Psoas muscle (tissue), 8 donors: ENCODE measurements around the gene STAT3. TPM values are rescaled to one million over a fixed set of nuclear protein-coding genes. Genes with fewer than 3 reads are reported as not detected.
"Not testable (repeated sequence)": the region's sequence is repeated elsewhere in the genome, so short reads cannot be mapped to it uniquely, and the experiment has no call there.

Experiments
- ATAC-seq, 4 donors: fragments of 200-7000 bp; cut with Tn5 transposase; one replicate each; pipeline ENCODE4 v1.9.1; 2020; ENCODE audit warnings: moderate library complexity in 3 of 4, mild to moderate bottlenecking in 2 of 4
- DNase-seq, 2 donors: peaks; one replicate each; pipeline ENCODE4 v3.0.0-alpha.2; 2020
- H3K27ac ChIP-seq: fragments of 200-600 bp; one replicate; pipeline ENCODE4 v1.8.0; 2022
- H3K27me3 ChIP-seq, 3 donors: fragments of 200-600 bp in 1 of 3; one replicate each; pipeline versions ENCODE4 v1.6.1 to v1.8.0; 2013 to 2022; ENCODE audit warnings: low read length in 2 of 3, mild to moderate bottlenecking in 2 of 3, moderate library complexity in 1 of 3; ENCODE audit not compliant: insufficient read depth in 3 of 3
- H3K36me3 ChIP-seq, 2 donors: fragments of 200-600 bp in 1 of 2; one replicate each; pipeline versions ENCODE4 v1.6.1 to v1.8.0; 2013 to 2022; ENCODE audit warnings: low read depth in 1 of 2, mild to moderate bottlenecking in 1 of 2, moderate library complexity in 1 of 2; ENCODE audit not compliant: insufficient read depth in 1 of 2
- H3K4me1 ChIP-seq: fragments of 200-600 bp; one replicate; pipeline ENCODE4 v1.8.0; 2022
- H3K4me3 ChIP-seq: fragments of 200-600 bp; one replicate; pipeline ENCODE4 v1.8.0; 2022; ENCODE audit warnings: mild to moderate bottlenecking
- H3K9me3 ChIP-seq: fragments of 200-600 bp; one replicate; pipeline ENCODE4 v1.8.0; 2022
- CTCF ChIP-seq: fragments of 200-600 bp; IDR thresholded peaks from one replicate; pipeline ENCODE4 v1.8.0; 2022; ENCODE audit warnings: antibody characterized with exemption
- WGBS, 3 donors: extraction: QIAGEN DNeasy Blood & Tissue Kit; methylation state at CpG; one replicate each; pipeline versions ENCODE4 v1.1.6 to v1.1.7; 2013; 5-methylcytosine and 5-hydroxymethylcytosine counted together
- intact Hi-C, 2 donors: fragments of 100-400 bp; cut with DNase I; formaldehyde crosslinking; loops; one replicate each; pipeline versions ENCODE4 v1.11.0 to v1.14.2; 2022
- polyA plus RNA-seq, 3 donors: library from polyadenylated mRNA; stranded (reverse); fragments of 200-250 nt; gene quantifications; one replicate each; pipeline ENCODE4 v1.2.3, GENCODE V29; 2013
- total RNA-seq, 4 donors: library from RNA; stranded (reverse); fragmentation: NEBNext Ultra II Directional in 2 of 4; extraction: Animal tissue kit (Norgen Biotek cat#: 25700) in 2 of 4; gene quantifications; one replicate each; pipeline versions ENCODE4 v1.2.1 to v1.2.4, GENCODE V29; 2021 to 2023
- donor health status: healthy with polysubstance abuse.
- donor health status: DM: no; HTN: no; CAD: no; lungs with moderate emphysema.
- donor health status: Bipolar disorder and iron deficiency.
- donor health status: healthy.
- donor health status: DM: yes; HTN: yes; CAD: no.
- donor health status: DM: no; HTN: no; CAD: no.
- donor health status: DM: no; HTN: no; CAD: no.
- donor health status: DM: yes; HTN: yes; CAD: no.

Gene STAT3
- total and polyA plus RNA-seq, 7 donors, result 67.3 to 279 (median 111) TPM

- Histone ChIP-seq H3K4me3 (no peak overlapping the region), H3K9me3 (no peaks in the 10 kb centered on the region), H3K27ac (no peak overlapping the region), H3K4me1 (no peaks in the 10 kb centered on the region), H3K27me3 (no peaks in the 10 kb centered on the region), H3K36me3 (no peaks in the 10 kb centered on the region)
- ATAC-seq (no peak), DNase-seq (no peak)
- TF ChIP-seq CTCF, result no peak
- WGBS, 3 donors, result 91 to 95% (median 91%) methylated on average over 4 of the region's 4 CpGs
- intact Hi-C loops, result no loop called here
Measured at GRCh38 chr17:42394838-42395237, 6.6 kb upstream of the STAT3 start.

- TF ChIP-seq CTCF, result no peak
- DNase-seq, result no peak
- Histone ChIP-seq H3K27ac (no peak overlapping the region), H3K27me3 (no peaks in the 10 kb centered on the region), H3K4me3 (no peak overlapping the region), H3K9me3 (no peaks in the 10 kb centered on the region), H3K36me3 (no peaks in the 10 kb centered on the region), H3K4me1 (peaks cover 6% of the 10 kb centered on the region)
- no peak for ATAC-seq
- WGBS, 3 donors, result 84 to 94% (median 87%) methylated on average over 4 of the region's 4 CpGs
- intact Hi-C loops, result no loop called here
Measured at GRCh38 chr17:42392692-42393415, 4.6 kb upstream of the STAT3 start.

GRCh38 chr17:42391439-42391838, 3.2 kb upstream of the STAT3 start:
- H3K27ac ChIP-seq, H3K27me3 ChIP-seq, intact Hi-C loops, H3K4me3 ChIP-seq, H3K36me3 ChIP-seq, H3K9me3 ChIP-seq, DNase-seq, ATAC-seq: not testable (repeated sequence)
- H3K4me1 ChIP-seq, result peaks cover 15% of the 10 kb centered on the region
- 80 to 88% (median 83%) methylated on average over 8 of the region's 8 CpGs for WGBS, 3 donors

- WGBS, 3 donors, result 97% methylated on average over 5 of the region's 5 CpGs
- no peak for DNase-seq
- peaks cover 25% of the 10 kb centered on the region for H3K4me1 ChIP-seq
- no peaks in the 10 kb centered on the region for H3K9me3 ChIP-seq
- H3K27me3 ChIP-seq, result no peaks in the 10 kb centered on the region
- TF ChIP-seq CTCF, result no peak
- peak overlapping the region; percentile 98 for H3K27ac ChIP-seq
- intact Hi-C loops, result loop anchor here in 1 of 2 donors (2.0 kb wide), 1 partner anchor 17 kb away; no protein-coding TSS in a partner anchor
- H3K36me3 ChIP-seq, result no peaks in the 10 kb centered on the region
- no peak for ATAC-seq
- no peak overlapping the region for H3K4me3 ChIP-seq
Measured at GRCh38 chr17:42389899-42390298, 1.7 kb upstream of the STAT3 start.

- intact Hi-C loops, result loop anchor here in 1 of 2 donors (2.0 kb wide), 1 partner anchor 18 kb away; no protein-coding TSS in a partner anchor
- Histone ChIP-seq H3K36me3 (no peaks in the 10 kb centered on the region), H3K4me1 (peaks cover 25% of the 10 kb centered on the region), H3K4me3 (peak overlapping the region; percentile 65), H3K9me3 (no peaks in the 10 kb centered on the region), H3K27ac (peak overlapping the region; percentile 98), H3K27me3 (no peaks in the 10 kb centered on the region)
- WGBS, 3 donors, result 1 to 9% (median 1%) methylated on average over 11 of the region's 11 CpGs
- TF ChIP-seq CTCF, result no peak
- ATAC-seq (peak in 2 of 4 donors; percentile 15 to 17), DNase-seq (peak in 1 of 2 donors; percentile 31)
Measured at GRCh38 chr17:42389135-42389417, 834 bp upstream of the STAT3 start.
